GM23338 (cell line): Measurements from ENCODE around the gene PCDHB15. TPM values are rescaled to one million over a fixed set of nuclear protein-coding genes. Genes with fewer than 3 reads are reported as not detected.
"Not testable (repeated sequence)": the region's sequence is repeated elsewhere in the genome, so short reads cannot be mapped to it uniquely, and the experiment has no call there.

ENCODE experiments used
- ATAC-seq: fragments of 200-7000 bp; cut with Tn5 transposase; 3 replicates; pipeline ENCODE4 v1.9.1; 2020
- DNase-seq: peaks from one replicate; pipeline ENCODE4 v3.0.0-alpha.2; 2015; ENCODE audit warnings: low spot score
- H2AFZ ChIP-seq: fragments of 200-600 bp; sonication (generic); 2 replicates; pipeline ENCODE4 v1.8.0; 2016; ENCODE audit warnings: antibody characterized with exemption, mild to moderate bottlenecking, moderate library complexity
- H3F3A ChIP-seq: fragments of 200-600 bp; sonication (generic); replicated peaks from 2 replicates; pipeline ENCODE4 v1.8.0; 2017; ENCODE audit warnings: antibody characterized with exemption, mixed run types, low read depth
- H3K27ac ChIP-seq: fragments of 200-600 bp; sonication (generic); 2 replicates; pipeline ENCODE4 v1.6.1; 2016; ENCODE audit warnings: low read depth
- H3K27me3 ChIP-seq: fragments of 200-600 bp; sonication (generic); 2 replicates; pipeline ENCODE4 v1.8.0; 2016; ENCODE audit warnings: mild to moderate bottlenecking, mixed run types, moderate library complexity; ENCODE audit not compliant: insufficient read depth
- H3K36me3 ChIP-seq: fragments of 200-600 bp; sonication (generic); 2 replicates; pipeline ENCODE4 v1.8.0; 2016; ENCODE audit warnings: mild to moderate bottlenecking; ENCODE audit not compliant: insufficient read depth
- H3K4me1 ChIP-seq: fragments of 200-600 bp; sonication (generic); 2 replicates; pipeline ENCODE4 v1.8.0; 2016; ENCODE audit warnings: mild to moderate bottlenecking, moderate library complexity; ENCODE audit not compliant: insufficient read depth
- H3K4me2 ChIP-seq: fragments of 200-600 bp; sonication (generic); 2 replicates; pipeline ENCODE4 v1.7.1; 2017; ENCODE audit warnings: mixed run types
- H3K4me3 ChIP-seq: fragments of 200-600 bp; sonication (generic); 2 replicates; pipeline ENCODE4 v1.6.1; 2016; ENCODE audit warnings: mixed run types
- H3K79me2 ChIP-seq: fragments of 200-600 bp; sonication (generic); replicated peaks from 2 replicates; pipeline ENCODE4 v1.8.0; 2017; ENCODE audit warnings: mild to moderate bottlenecking; ENCODE audit not compliant: insufficient read depth
- H3K9me2 ChIP-seq: fragments of 200-600 bp; sonication (generic); 2 replicates; pipeline ENCODE4 v1.8.0; 2017; ENCODE audit not compliant: insufficient read depth
- H4K20me1 ChIP-seq: fragments of 200-600 bp; sonication (generic); replicated peaks from 2 replicates; pipeline ENCODE4 v1.8.0; 2017; ENCODE audit warnings: mild to moderate bottlenecking; ENCODE audit not compliant: insufficient read depth
- H3K27ac Mint-ChIP-seq: 2 replicates; pipeline ENCODE4 v1.8.0; 2020; ENCODE audit warnings: inconsistent platforms, mild to moderate bottlenecking, moderate library complexity, mixed read lengths
- H3K27me3 Mint-ChIP-seq: 3 replicates; pipeline ENCODE4 v1.8.0; 2022; ENCODE audit warnings: low read depth, mild to moderate bottlenecking, moderate library complexity, mixed read lengths, inconsistent platforms; ENCODE audit not compliant: insufficient read depth, poor library complexity
- H3K36me3 Mint-ChIP-seq: 3 replicates; pipeline ENCODE4 v1.8.0; 2021; ENCODE audit warnings: low read depth, mild to moderate bottlenecking, inconsistent platforms, moderate library complexity, mixed read lengths
- H3K4me1 Mint-ChIP-seq: 3 replicates; pipeline ENCODE4 v1.8.0; 2020; ENCODE audit warnings: mild to moderate bottlenecking, inconsistent platforms, mixed read lengths
- H3K4me3 Mint-ChIP-seq: 3 replicates; pipeline ENCODE4 v1.8.0; 2021; ENCODE audit warnings: moderate library complexity, mild to moderate bottlenecking, inconsistent platforms, mixed read lengths
- H3K9me3 Mint-ChIP-seq: 3 replicates; pipeline ENCODE4 v1.8.0; 2020; ENCODE audit warnings: moderate library complexity, mild to moderate bottlenecking, inconsistent platforms, mixed read lengths
- CREB1 ChIP-seq: fragments of 250-450 bp; sonication (Bioruptor Pico); IDR thresholded peaks from 2 replicates; pipeline ENCODE4 v1.5.0; 2020; ENCODE audit warnings: low read depth, mild to moderate bottlenecking, moderate library complexity
- CTCF ChIP-seq, 2 experiments: fragments of 200-600 bp in 1 of 2; sonication (generic) in 1 of 2; conservative IDR thresholded peaks; 2 replicates each; pipeline versions ENCODE4 v1.5.1 to v1.6.1; 2016 to 2017; ENCODE audit warnings: antibody characterized with exemption in 2 of 2, low read depth in 2 of 2, mild to moderate bottlenecking in 2 of 2, moderate library complexity in 1 of 2
- EZH2 ChIP-seq: fragments of 200-600 bp; sonication (generic); IDR thresholded peaks from one replicate; pipeline ENCODE4 v1.8.0; 2017; ENCODE audit warnings: antibody characterized with exemption, mild to moderate bottlenecking, low read depth; ENCODE audit not compliant: unreplicated experiment
- EZH2phosphoT487 ChIP-seq: fragments of 200-600 bp; sonication (generic); IDR thresholded peaks from one replicate; pipeline ENCODE4 v1.8.1; 2018; ENCODE audit warnings: antibody characterized with exemption; ENCODE audit not compliant: unreplicated experiment
- JUNB ChIP-seq: IDR thresholded peaks from one replicate; pipeline ENCODE4 v1.6.1; 2016; ENCODE audit warnings: antibody characterized with exemption; ENCODE audit not compliant: unreplicated experiment
- NANOG ChIP-seq: IDR thresholded peaks from 2 replicates; pipeline ENCODE4 v1.6.1; 2016; ENCODE audit warnings: antibody characterized with exemption, borderline replicate concordance
- POLR2AphosphoS5 ChIP-seq: IDR thresholded peaks from 2 replicates; pipeline ENCODE4 v1.6.1; 2016; ENCODE audit warnings: antibody characterized with exemption, low read depth
- ZNF114 ChIP-seq: fragments of 250-450 bp; sonication (Bioruptor Pico); IDR thresholded peaks from 2 replicates; pipeline ENCODE4 v1.5.0; 2020; ENCODE audit warnings: mild to moderate bottlenecking, moderate library complexity
- polyA plus RNA-seq: library from polyadenylated mRNA; unstranded; fragments of >200 nt; fragmentation: Nextera tagmentation; extraction: Ambion mirVana; gene quantifications from 2 replicates; pipeline ENCODE4 v1.2.1, GENCODE V29; 2016
- total RNA-seq: library from RNA; depleted of rRNA; stranded (reverse); fragments of >200 nt; shearing (Covaris generic); gene quantifications from 2 replicates; pipeline ENCODE4 v1.2.3, GENCODE V29; 2014

The PCDHB15 gene
- total and polyA plus RNA-seq, 2 experiments from 2014 or later, result 4.9 to 12.1 TPM

GRCh38 chr5:141236516-141237313 is 8.5 kb upstream of the PCDHB15 start:
- Histone ChIP-seq H3F3A (no peaks in the 10 kb centered on the region), H3K9me2 (no peaks in the 10 kb centered on the region), H3K27me3 (no peaks in the 10 kb centered on the region), H3K4me1 (0 out of 2 replicates have a peak, but pooled peaks cover 6% of the 10 kb centered on the region), H3K4me3 (no peak overlapping the region), H3K79me2 (no peaks in the 10 kb centered on the region), H2AFZ (no peak overlapping the region), H3K27ac (no peak overlapping the region), H4K20me1 (no peaks in the 10 kb centered on the region), H3K36me3 (no peaks in the 10 kb centered on the region), H3K4me2 (no peak overlapping the region)
- peak; percentile 34 for DNase-seq
- Mint-ChIP-seq H3K27me3 (peaks cover 4% of the 10 kb centered on the region), H3K4me1 (peaks cover 2% of the 10 kb centered on the region; the same call in 1 of the 3 replicates), H3K36me3 (peaks cover 36% of the 10 kb centered on the region), H3K27ac (no peak overlapping the region), H3K9me3 (peaks cover 63% of the 10 kb centered on the region), H3K4me3 (no peak overlapping the region)
- no peak for ATAC-seq
- TF ChIP-seq EZH2 (no peak), POLR2AphosphoS5 (no peak), EZH2phosphoT487 (no peak), CREB1 (CRISPR knock-in tag) (no peak), JUNB (no peak)

- no peak overlapping the region for H3K27ac ChIP-seq
- H2AFZ ChIP-seq, result no peak overlapping the region
- H3K79me2 ChIP-seq, result no peaks in the 10 kb centered on the region
- TF ChIP-seq CTCF (conservative IDR thresholded peaks at IDR 0.05; ENCODE audit: low read depth in 2 of 2) (no peak), NANOG (no peak), JUNB (no peak), POLR2AphosphoS5 (no peak), ZNF114 (no peak)
- ATAC-seq, result no peak
- peaks cover 12% of the 10 kb centered on the region; the same call in 1 of the 2 replicates for H3K4me1 ChIP-seq
- Mint-ChIP-seq H3K4me3 (no peak overlapping the region), H3K27ac (no peak overlapping the region), H3K27me3 (peaks cover 9% of the 10 kb centered on the region), H3K36me3 (peaks cover 38% of the 10 kb centered on the region), H3K4me1 (peaks cover 7% of the 10 kb centered on the region; the same call in 2 of the 3 replicates), H3K9me3 (peaks cover 64% of the 10 kb centered on the region)
- no peak overlapping the region for H3K4me3 ChIP-seq
- no peaks in the 10 kb centered on the region for H3K27me3 ChIP-seq
- H3K36me3 ChIP-seq, result no peaks in the 10 kb centered on the region
- no peaks in the 10 kb centered on the region for H4K20me1 ChIP-seq
- no peak overlapping the region for H3K4me2 ChIP-seq
- no peaks in the 10 kb centered on the region for H3F3A ChIP-seq
- no peak for DNase-seq
- no peaks in the 10 kb centered on the region for H3K9me2 ChIP-seq
Observed at GRCh38 chr5:141241496-141241895, 3.7 kb upstream of the PCDHB15 start.

- Mint-ChIP-seq H3K36me3 (peaks cover 55% of the 10 kb centered on the region), H3K9me3 (peaks cover 76% of the 10 kb centered on the region)
- DNase-seq, H3K36me3 ChIP-seq, H3K9me2 ChIP-seq, H3K79me2 ChIP-seq, ATAC-seq, H3K4me1 Mint-ChIP-seq, H3K4me3 Mint-ChIP-seq, H4K20me1 ChIP-seq, H3K4me3 ChIP-seq, H3K27ac ChIP-seq, H2AFZ ChIP-seq, H3K27me3 ChIP-seq, H3K27me3 Mint-ChIP-seq, H3K4me2 ChIP-seq, H3K27ac Mint-ChIP-seq, H3F3A ChIP-seq: not testable (repeated sequence)
- H3K4me1 ChIP-seq, result peaks cover 18% of the 10 kb centered on the region
Observed at GRCh38 chr5:141246971-141247370, 1.8 kb downstream of the PCDHB15 start.

GRCh38 chr5:141247434-141247833 is 2.2 kb downstream of the PCDHB15 start:
- H3K27me3 ChIP-seq, H3F3A ChIP-seq, ATAC-seq, DNase-seq, H3K27me3 Mint-ChIP-seq, H3K4me3 ChIP-seq, H3K4me3 Mint-ChIP-seq, H3K9me2 ChIP-seq, H3K27ac Mint-ChIP-seq, H3K79me2 ChIP-seq, H3K4me1 Mint-ChIP-seq, H3K27ac ChIP-seq, H4K20me1 ChIP-seq, H3K4me2 ChIP-seq, H2AFZ ChIP-seq, H3K36me3 ChIP-seq: not testable (repeated sequence)
- Mint-ChIP-seq H3K9me3 (peaks cover 74% of the 10 kb centered on the region), H3K36me3 (peaks cover 53% of the 10 kb centered on the region)
- peaks cover 19% of the 10 kb centered on the region for H3K4me1 ChIP-seq
